Lung (tissue), 12 donors: ENCODE results near the gene UBE2O. TPM values are rescaled to one million over a fixed set of nuclear protein-coding genes. Genes with fewer than 3 reads are reported as not detected.

Source experiments
- ATAC-seq: fragments of 200-7000 bp; cut with Tn5 transposase; one replicate; pipeline ENCODE4 v1.9.1; 2020; ENCODE audit warnings: moderate number of reproducible peaks; ENCODE audit not compliant: insufficient read depth, low FRiP score
- DNase-seq, 3 donors: peaks; one replicate each; pipeline ENCODE4 v3.0.0-alpha.2; 2013 to 2017
- H3K27ac ChIP-seq, 2 donors: one replicate each; pipeline ENCODE4 v1.5.1; 2013; ENCODE audit warnings: mild to moderate bottlenecking in 2 of 2, moderate library complexity in 2 of 2, control low read depth in 1 of 2, inconsistent platforms in 1 of 2, low read depth in 1 of 2, low read length in 1 of 2
- H3K27me3 ChIP-seq, 3 donors: one replicate each; pipeline ENCODE4 v1.5.1; 2013; ENCODE audit warnings: low read length in 2 of 3; ENCODE audit not compliant: control insufficient read depth in 3 of 3, insufficient read depth in 3 of 3
- H3K36me3 ChIP-seq, 4 donors: one replicate each; pipeline ENCODE4 v1.5.1; 2013; ENCODE audit warnings: low read length in 4 of 4, mild to moderate bottlenecking in 1 of 4, moderate library complexity in 1 of 4; ENCODE audit not compliant: control insufficient read depth in 4 of 4, insufficient read depth in 4 of 4
- H3K4me1 ChIP-seq, 5 donors: one replicate each; pipeline ENCODE4 v1.5.1; 2013; ENCODE audit warnings: low read length in 5 of 5, mild to moderate bottlenecking in 2 of 5, moderate library complexity in 1 of 5; ENCODE audit not compliant: control insufficient read depth in 5 of 5, insufficient read depth in 5 of 5
- H3K4me3 ChIP-seq: one replicate; pipeline ENCODE4 v1.5.1; 2013; ENCODE audit warnings: mild to moderate bottlenecking, control low read depth, moderate library complexity
- H3K9ac ChIP-seq, 2 donors: one replicate each; pipeline ENCODE4 v1.5.1; 2013; ENCODE audit warnings: low read length in 2 of 2, control low read depth in 1 of 2; ENCODE audit not compliant: insufficient read depth in 1 of 2
- H3K9me3 ChIP-seq, 4 donors: one replicate each; pipeline ENCODE4 v1.5.1; 2013; ENCODE audit warnings: low read length in 3 of 4, mild to moderate bottlenecking in 1 of 4, moderate library complexity in 1 of 4; ENCODE audit not compliant: control insufficient read depth in 4 of 4, insufficient read depth in 3 of 4
- WGBS, 2 donors: extraction: QIAGEN DNeasy Blood & Tissue Kit; methylation state at CpG; one replicate each; pipeline ENCODE4 v1.1.7; 2013; 5-methylcytosine and 5-hydroxymethylcytosine counted together
- polyA plus RNA-seq, 2 donors: library from polyadenylated mRNA; stranded (reverse); fragments of 200-250 nt; gene quantifications; one replicate each; pipeline ENCODE4 v1.2.1, GENCODE V29; 2013
- total RNA-seq, 2 donors: library from RNA; depleted of rRNA in 1 of 2; stranded (reverse); fragments of >200 nt in 1 of 2; gene quantifications; one replicate each; pipeline ENCODE4 v1.2.1, GENCODE V29; 2014 to 2021
- TF ChIP-seq, protein P1 (sequence below): IDR thresholded peaks from 2 replicates; pipeline ENCODE4 v1.5.1; 2012; ENCODE audit warnings: mild to moderate bottlenecking; ENCODE audit errors: control extremely low read depth, extremely low read depth
- donor health status: control.
- donor health status: control.
- donor health status: Bipolar disorder and iron deficiency.
- donor health status: healthy.
- donor health status: DM: yes; HTN: yes; CAD: no.

Gene UBE2O
- total and polyA plus RNA-seq, 4 donors = 10.8 to 24.6 (median 17.7) TPM

DNA sequence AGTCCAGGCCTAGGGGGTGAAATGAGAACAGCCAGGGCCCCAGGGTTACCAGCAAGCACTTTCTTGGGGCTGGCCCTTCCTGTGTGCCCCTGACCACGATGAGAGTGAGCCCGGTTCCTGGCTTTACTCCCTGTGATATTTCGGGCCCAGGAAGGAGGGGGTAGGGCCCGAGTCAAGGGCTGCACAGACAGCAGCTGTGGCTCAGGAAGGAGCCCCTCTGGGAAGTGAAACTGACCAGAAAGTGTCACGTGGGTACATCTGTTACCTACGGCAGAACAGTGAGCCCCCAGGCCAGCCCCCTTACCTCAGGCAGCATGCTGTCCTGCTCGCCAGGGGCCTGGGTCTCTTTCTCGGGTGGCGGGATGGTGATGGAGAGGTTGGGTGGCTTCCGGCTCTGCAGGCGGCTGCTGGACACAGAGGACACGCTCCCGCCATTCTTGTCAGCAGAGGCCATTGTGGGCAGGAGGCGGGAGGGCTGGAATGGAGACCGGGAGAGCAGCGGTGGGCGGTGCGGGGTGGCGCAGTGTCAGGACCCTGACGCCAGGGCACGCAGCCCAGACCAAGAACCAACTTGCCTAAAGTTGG, 28.2 kb upstream of the UBE2O start:
- no peak for ATAC-seq
- WGBS, 2 donors = 68 to 77% methylated on average over 21 of the region's 21 CpGs
- H3K4me1 ChIP-seq = peaks cover 0 to 11% (median 4%) of the 10 kb centered on the region in 5 donors
- H3K9ac ChIP-seq = no peak overlapping the region
- no peaks in the 10 kb centered on the region for H3K27me3 ChIP-seq
- H3K9me3 ChIP-seq = no peaks in the 10 kb centered on the region
- H3K27ac ChIP-seq = no peak overlapping the region
- peak in 2 of 3 donors; percentile 32 to 46 for DNase-seq
- H3K4me3 ChIP-seq = no peak overlapping the region
- H3K36me3 ChIP-seq = peaks cover 0 to 21% (median 0%) of the 10 kb centered on the region in 4 donors
- TF ChIP-seq, protein P1, sequence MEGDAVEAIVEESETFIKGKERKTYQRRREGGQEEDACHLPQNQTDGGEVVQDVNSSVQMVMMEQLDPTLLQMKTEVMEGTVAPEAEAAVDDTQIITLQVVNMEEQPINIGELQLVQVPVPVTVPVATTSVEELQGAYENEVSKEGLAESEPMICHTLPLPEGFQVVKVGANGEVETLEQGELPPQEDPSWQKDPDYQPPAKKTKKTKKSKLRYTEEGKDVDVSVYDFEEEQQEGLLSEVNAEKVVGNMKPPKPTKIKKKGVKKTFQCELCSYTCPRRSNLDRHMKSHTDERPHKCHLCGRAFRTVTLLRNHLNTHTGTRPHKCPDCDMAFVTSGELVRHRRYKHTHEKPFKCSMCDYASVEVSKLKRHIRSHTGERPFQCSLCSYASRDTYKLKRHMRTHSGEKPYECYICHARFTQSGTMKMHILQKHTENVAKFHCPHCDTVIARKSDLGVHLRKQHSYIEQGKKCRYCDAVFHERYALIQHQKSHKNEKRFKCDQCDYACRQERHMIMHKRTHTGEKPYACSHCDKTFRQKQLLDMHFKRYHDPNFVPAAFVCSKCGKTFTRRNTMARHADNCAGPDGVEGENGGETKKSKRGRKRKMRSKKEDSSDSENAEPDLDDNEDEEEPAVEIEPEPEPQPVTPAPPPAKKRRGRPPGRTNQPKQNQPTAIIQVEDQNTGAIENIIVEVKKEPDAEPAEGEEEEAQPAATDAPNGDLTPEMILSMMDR = no peak

DNA sequence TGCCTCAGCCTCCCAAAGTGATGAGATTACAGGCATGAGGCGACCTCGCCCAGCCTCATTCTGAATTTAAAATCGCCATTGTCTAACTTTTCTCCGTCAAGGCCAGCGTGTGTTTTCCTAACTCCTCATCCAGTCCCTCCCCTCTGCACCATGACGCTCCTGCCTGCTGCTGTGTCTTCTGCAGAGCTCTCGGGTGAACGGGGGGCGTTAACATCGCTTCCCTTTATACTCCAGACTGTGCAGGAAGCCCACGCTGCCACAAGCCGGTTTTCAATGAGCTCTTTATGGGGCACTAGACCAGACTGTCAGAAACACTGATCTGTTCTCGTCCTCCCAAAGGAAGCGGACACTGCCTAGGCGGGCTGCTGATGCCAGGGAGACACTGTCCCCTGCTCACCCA, 27.7 kb upstream of the UBE2O start:
- Histone ChIP-seq H3K4me1 (peaks cover 0 to 11% (median 4%) of the 10 kb centered on the region in 5 donors), H3K36me3 (peaks cover 0 to 21% (median 0%) of the 10 kb centered on the region in 4 donors), H3K9ac (no peak overlapping the region), H3K4me3 (no peak overlapping the region), H3K9me3 (no peaks in the 10 kb centered on the region), H3K27me3 (no peaks in the 10 kb centered on the region), H3K27ac (no peak overlapping the region)
- TF ChIP-seq, protein P1 = no peak
- peak; percentile 72 to 83 (median 74) for DNase-seq
- WGBS, 2 donors = 45 to 68% methylated on average over 15 of the region's 15 CpGs
- ATAC-seq = no peak

DNA sequence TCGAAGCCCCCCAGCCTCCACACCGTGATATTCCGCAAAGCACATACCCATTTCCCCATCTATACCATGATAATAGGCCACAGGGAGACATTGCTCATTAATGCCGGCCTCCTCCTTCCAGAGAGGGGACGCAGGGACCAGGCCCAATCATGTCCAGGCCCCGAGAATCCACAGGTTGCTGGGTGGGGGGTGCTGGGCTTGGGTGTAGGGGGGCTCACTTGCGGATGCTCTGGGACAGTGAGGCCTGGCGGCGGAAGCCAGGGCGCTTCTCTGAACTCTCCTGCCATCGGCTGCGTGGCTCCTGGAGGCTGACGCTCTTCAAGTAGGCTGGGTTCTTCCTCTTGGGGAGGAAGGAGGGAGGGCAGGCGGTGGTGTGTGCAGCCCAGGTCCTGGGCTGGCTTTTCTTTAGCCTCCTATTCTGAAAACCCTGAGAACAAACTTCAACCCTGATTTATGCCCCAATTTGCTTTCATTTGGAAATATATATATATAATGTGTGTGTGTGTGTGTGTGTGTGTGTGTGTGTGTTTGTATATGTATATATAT, 26.6 kb upstream of the UBE2O start:
- TF ChIP-seq, protein P1 = no peak
- peaks cover 0 to 24% (median 0%) of the 10 kb centered on the region in 4 donors for H3K36me3 ChIP-seq
- WGBS, 2 donors = 79% methylated on average over 14 of the region's 14 CpGs

More for the DNA sequence above, 26.6 kb upstream of the UBE2O start:
- peaks cover 0 to 11% (median 4%) of the 10 kb centered on the region in 5 donors for H3K4me1 ChIP-seq
- no peak for DNase-seq
- H3K9ac ChIP-seq = no peak overlapping the region
- H3K4me3 ChIP-seq = no peak overlapping the region
- H3K9me3 ChIP-seq = no peaks in the 10 kb centered on the region
- no peaks in the 10 kb centered on the region for H3K27me3 ChIP-seq
- no peak overlapping the region for H3K27ac ChIP-seq
- ATAC-seq = no peak
